IPS-15b (cell line): ENCODE results near the gene SLC16A10.

ENCODE experiments used
- H3K27me3 ChIP-seq: one replicate; pipeline ENCODE4 v1.6.1; 2013; ENCODE audit warnings: low read length; ENCODE audit not compliant: control insufficient read depth, insufficient read depth
- H3K36me3 ChIP-seq: one replicate; pipeline ENCODE4 v1.6.1; 2013; ENCODE audit warnings: low read length; ENCODE audit not compliant: control insufficient read depth, insufficient read depth
- H3K4me1 ChIP-seq: one replicate; pipeline ENCODE4 v1.6.1; 2013; ENCODE audit warnings: mild to moderate bottlenecking, low read length; ENCODE audit not compliant: control insufficient read depth, insufficient read depth
- H3K4me3 ChIP-seq: one replicate; pipeline ENCODE4 v1.5.1; 2013; ENCODE audit warnings: low read depth, low read length
- H3K9ac ChIP-seq: one replicate; pipeline ENCODE4 v1.6.1; 2013; ENCODE audit warnings: low read depth, mild to moderate bottlenecking, low read length
- H3K9me3 ChIP-seq: one replicate; pipeline ENCODE4 v1.6.1; 2013; ENCODE audit warnings: mild to moderate bottlenecking, low read length; ENCODE audit not compliant: control insufficient read depth, insufficient read depth

SLC16A10 gene

GRCh38 chr6:111147440-111147839, 60.1 kb downstream of the SLC16A10 start:
- H3K4me3 ChIP-seq, result no peak overlapping the region
- no peaks in the 10 kb centered on the region for H3K9me3 ChIP-seq
- no peaks in the 10 kb centered on the region for H3K36me3 ChIP-seq
- H3K27me3 ChIP-seq, result no peaks in the 10 kb centered on the region
- H3K9ac ChIP-seq, result no peak overlapping the region
- H3K4me1 ChIP-seq, result no peaks in the 10 kb centered on the region

GRCh38 chr6:111148110-111148509, 60.8 kb downstream of the SLC16A10 start:
- Histone ChIP-seq H3K4me1 (no peaks in the 10 kb centered on the region), H3K27me3 (no peaks in the 10 kb centered on the region), H3K4me3 (no peak overlapping the region), H3K9ac (no peak overlapping the region), H3K9me3 (no peaks in the 10 kb centered on the region), H3K36me3 (no peaks in the 10 kb centered on the region)

DNA sequence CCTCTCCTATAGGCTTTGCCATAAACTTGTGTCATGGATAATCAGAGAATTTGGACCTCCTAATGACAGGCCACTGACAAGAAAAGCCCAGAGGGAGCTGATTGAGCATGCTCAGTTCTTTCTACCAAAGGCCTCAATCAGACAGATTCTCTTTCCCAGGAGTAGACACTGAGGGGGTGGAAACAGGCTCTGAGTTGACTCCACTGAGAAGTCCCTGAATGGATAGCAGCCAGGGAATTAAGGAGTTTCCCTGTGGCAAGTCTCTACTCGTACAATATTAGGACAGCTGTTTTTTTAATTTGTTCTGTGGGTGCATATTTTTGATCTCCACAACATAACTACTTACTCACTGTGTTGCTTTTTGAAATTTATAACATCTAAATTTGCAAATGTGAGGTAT, 63.3 kb downstream of the SLC16A10 start:
- Histone ChIP-seq H3K9ac (no peak overlapping the region), H3K4me3 (no peak overlapping the region), H3K4me1 (no peaks in the 10 kb centered on the region), H3K27me3 (no peaks in the 10 kb centered on the region), H3K36me3 (no peaks in the 10 kb centered on the region), H3K9me3 (no peaks in the 10 kb centered on the region)

- Histone ChIP-seq H3K9me3 (no peaks in the 10 kb centered on the region), H3K4me3 (no peak overlapping the region), H3K36me3 (no peaks in the 10 kb centered on the region), H3K9ac (no peak overlapping the region), H3K4me1 (no peaks in the 10 kb centered on the region), H3K27me3 (no peaks in the 10 kb centered on the region)
Observed at GRCh38 chr6:111154981-111155380, 67.7 kb downstream of the SLC16A10 start.

DNA sequence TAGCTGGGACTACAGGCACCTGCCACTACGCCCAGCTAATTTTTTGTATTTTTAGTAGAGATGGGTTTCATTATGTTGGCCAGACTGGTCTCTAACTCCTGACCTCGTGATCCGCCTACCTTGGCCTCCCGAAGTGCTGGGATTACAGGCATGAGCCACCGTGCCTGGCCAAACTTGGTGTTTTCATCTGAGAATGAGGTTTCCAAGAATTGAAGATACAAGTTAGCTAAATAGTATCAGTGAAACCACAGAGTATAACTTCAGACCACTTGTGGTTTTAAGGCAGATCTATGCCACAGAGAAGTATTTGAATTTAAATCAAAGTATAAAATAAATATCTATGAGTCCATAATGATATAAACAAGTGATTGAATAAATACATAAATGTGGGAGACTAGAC, 70.1 kb downstream of the SLC16A10 start:
- H3K36me3 ChIP-seq, result no peaks in the 10 kb centered on the region
- no peaks in the 10 kb centered on the region for H3K27me3 ChIP-seq
- no peak overlapping the region for H3K9ac ChIP-seq
- H3K4me3 ChIP-seq, result no peak overlapping the region
- no peaks in the 10 kb centered on the region for H3K9me3 ChIP-seq
- H3K4me1 ChIP-seq, result no peaks in the 10 kb centered on the region

DNA sequence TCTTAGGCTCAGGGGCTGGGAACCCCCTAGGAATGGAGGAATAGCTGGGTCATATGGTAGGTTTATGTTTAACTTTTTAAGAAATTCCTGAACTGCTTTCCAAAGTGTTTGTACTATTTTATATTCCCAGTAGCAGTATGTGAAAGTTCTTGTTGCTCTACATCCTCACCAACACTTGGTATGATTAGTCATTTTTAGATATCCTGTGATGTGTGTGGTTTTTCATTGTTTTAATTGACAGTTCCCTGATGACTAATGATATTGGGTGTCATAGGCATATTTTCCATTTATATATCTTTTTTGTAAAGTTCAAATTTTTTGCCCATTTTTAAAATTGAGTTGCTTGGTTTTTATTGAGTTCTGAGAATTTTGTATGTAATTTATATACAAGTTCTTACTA, 72.3 kb downstream of the SLC16A10 start:
- Histone ChIP-seq H3K9ac (no peak overlapping the region), H3K36me3 (no peaks in the 10 kb centered on the region), H3K27me3 (no peaks in the 10 kb centered on the region), H3K4me3 (no peak overlapping the region), H3K9me3 (peaks cover 9% of the 10 kb centered on the region), H3K4me1 (no peaks in the 10 kb centered on the region)

GRCh38 chr6:111161650-111162049, 74.3 kb downstream of the SLC16A10 start:
- H3K4me3 ChIP-seq, result no peak overlapping the region
- no peak overlapping the region for H3K9ac ChIP-seq
- H3K36me3 ChIP-seq, result no peaks in the 10 kb centered on the region
- H3K4me1 ChIP-seq, result no peaks in the 10 kb centered on the region
- H3K9me3 ChIP-seq, result peaks cover 9% of the 10 kb centered on the region
- H3K27me3 ChIP-seq, result no peaks in the 10 kb centered on the region

GRCh38 chr6:111162504-111162903, 75.2 kb downstream of the SLC16A10 start:
- no peaks in the 10 kb centered on the region for H3K36me3 ChIP-seq
- no peaks in the 10 kb centered on the region for H3K27me3 ChIP-seq
- no peaks in the 10 kb centered on the region for H3K4me1 ChIP-seq

GRCh38 chr6:111171577-111172400, 84.5 kb downstream of the SLC16A10 start:
- peaks cover 7% of the 10 kb centered on the region for H3K4me1 ChIP-seq
- H3K9me3 ChIP-seq, result no peaks in the 10 kb centered on the region
- H3K27me3 ChIP-seq, result no peaks in the 10 kb centered on the region
- H3K36me3 ChIP-seq, result no peaks in the 10 kb centered on the region
- H3K4me3 ChIP-seq, result no peak overlapping the region
- H3K9ac ChIP-seq, result no peak overlapping the region

More at GRCh38 chr6:111162504-111162903, 75.2 kb downstream of the SLC16A10 start:
- peaks cover 9% of the 10 kb centered on the region for H3K9me3 ChIP-seq
- H3K4me3 ChIP-seq, result no peak overlapping the region
- no peak overlapping the region for H3K9ac ChIP-seq

GRCh38 chr6:111172563-111172962, 85.3 kb downstream of the SLC16A10 start:
- H3K4me1 ChIP-seq, result peaks cover 7% of the 10 kb centered on the region
- H3K9ac ChIP-seq, result no peak overlapping the region
- H3K27me3 ChIP-seq, result no peaks in the 10 kb centered on the region
- H3K36me3 ChIP-seq, result no peaks in the 10 kb centered on the region
- no peak overlapping the region for H3K4me3 ChIP-seq
- H3K9me3 ChIP-seq, result no peaks in the 10 kb centered on the region

GRCh38 chr6:111173341-111173740, 86.0 kb downstream of the SLC16A10 start:
- Histone ChIP-seq H3K27me3 (no peaks in the 10 kb centered on the region), H3K4me3 (no peak overlapping the region), H3K9ac (no peak overlapping the region), H3K4me1 (peaks cover 7% of the 10 kb centered on the region), H3K36me3 (no peaks in the 10 kb centered on the region), H3K9me3 (no peaks in the 10 kb centered on the region)

GRCh38 chr6:111173946-111174345, 86.6 kb downstream of the SLC16A10 start:
- H3K9me3 ChIP-seq, result no peaks in the 10 kb centered on the region
- H3K27me3 ChIP-seq, result no peaks in the 10 kb centered on the region
- H3K4me3 ChIP-seq, result no peak overlapping the region
- no peaks in the 10 kb centered on the region for H3K36me3 ChIP-seq
- no peak overlapping the region for H3K9ac ChIP-seq
- H3K4me1 ChIP-seq, result peaks cover 7% of the 10 kb centered on the region
